NOMO-1 (cell line): ENCODE data around the gene PPIL1.
"Not testable (repeated sequence)": the region's sequence is repeated elsewhere in the genome, so short reads cannot be mapped to it uniquely, and the experiment has no call there.

ENCODE experiments used
- DNase-seq, 2 experiments: peaks; one replicate each; lab custom pipeline; 2025; ENCODE audit not compliant: unreplicated experiment in 2 of 2; lab: John Stamatoyannopoulos, UW

Gene PPIL1

DNA sequence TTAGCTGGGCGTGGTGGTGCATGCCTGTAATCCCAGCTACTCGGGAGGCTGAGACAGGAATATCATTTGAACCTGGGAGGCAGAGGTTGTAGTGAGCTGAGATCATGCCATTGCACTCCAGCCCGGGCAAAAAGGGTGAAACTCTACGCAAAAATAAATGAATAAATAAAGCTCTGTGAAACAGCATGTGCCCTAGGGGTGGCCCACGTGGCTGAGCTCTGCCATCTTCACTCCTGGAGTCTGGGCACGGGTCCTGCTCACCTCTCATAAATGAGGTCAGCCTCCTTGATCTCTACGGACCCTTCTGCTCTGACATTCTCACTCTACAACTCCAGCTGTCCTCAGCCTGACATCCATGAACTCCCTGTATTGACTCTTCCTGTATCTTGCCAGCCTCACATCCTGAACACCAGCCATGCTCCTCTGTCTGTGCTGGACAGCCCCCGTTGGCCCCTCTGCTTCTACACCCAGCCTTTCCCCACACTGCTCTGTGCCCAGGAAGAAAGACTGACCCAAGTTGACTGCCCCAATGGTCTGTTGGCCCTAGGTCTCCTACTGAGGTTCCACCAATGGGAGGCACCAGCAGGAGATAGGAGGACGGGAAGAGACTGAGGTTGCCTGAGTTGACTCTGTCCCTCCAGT, 57.3 kb downstream of the PPIL1 start:
- DNase-seq: no peak

DNA sequence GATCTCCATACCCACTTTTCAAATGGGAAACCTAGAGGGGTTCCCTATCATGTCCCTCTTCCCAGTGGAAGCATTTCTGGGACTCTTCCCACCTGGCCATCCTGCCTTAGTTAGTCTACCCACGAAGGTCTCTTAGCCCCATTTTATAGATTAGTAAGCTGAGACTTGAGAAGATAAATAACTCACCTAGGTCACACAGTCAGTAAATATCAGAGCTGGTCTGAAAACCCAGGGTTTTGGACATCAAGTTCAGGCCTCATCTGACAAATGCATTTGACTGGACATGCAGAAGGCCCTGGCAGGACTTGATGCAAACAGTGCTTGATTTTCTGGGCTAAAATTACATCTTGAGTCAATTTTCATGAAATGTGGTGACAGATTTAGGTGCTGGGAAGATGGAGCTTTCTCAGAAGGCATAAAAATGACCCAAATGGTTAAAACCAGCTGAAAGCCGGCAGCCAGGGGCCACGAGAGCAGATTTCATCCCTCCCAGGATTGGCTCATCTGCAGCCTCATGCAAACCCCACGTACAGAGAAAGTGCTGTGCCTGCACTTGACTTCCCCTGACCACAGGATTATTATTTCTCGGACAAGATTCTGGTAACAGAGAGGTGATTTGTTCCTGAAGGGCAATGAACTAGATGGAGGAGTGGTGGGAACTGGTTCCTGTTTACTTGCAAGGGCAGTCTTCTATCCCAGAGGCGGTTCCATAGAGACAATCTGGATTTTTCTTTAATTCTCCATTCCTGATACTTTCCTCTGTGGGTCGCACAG, 58.5 kb downstream of the PPIL1 start:
- DNase-seq: no peak

DNA sequence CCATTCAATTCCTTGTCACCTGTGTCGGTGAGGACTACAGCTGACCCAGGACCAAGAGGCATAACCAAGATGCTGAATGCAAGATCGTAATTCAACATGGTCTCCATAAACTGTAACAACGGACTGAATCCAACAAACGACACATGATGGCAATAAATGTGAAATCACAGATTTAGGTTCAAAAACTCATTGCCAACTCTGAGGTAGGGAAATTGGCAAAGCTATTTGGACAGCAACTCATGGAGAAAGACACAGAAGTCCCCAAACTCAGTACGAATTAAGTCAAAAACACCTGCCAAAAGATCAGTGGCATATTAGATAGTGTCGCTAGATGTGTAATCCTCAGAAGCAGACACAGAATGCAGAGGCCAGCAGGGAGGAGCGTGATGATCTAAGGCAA, 60.4 kb downstream of the PPIL1 start:
- DNase-seq: no peak

DNA sequence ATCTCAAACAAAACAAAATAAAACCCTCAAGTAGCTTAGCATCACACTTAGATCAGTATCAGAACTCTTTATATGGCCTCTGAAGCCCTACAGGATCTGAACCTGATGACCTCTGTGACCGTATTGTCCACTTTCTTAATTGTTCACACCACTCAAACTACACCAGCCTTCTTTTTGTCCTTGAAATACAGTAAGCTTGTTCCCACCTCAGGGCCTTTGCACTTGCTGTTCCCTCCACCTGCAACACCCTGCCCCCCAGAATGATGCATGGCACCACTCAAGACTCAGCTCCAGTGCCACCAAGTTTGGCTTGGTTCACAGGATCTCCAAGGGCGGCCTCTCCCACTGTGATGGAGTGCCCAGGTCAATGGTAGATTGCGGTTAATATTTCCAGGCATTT, 61.1 kb downstream of the PPIL1 start:
- no peak for DNase-seq

DNA sequence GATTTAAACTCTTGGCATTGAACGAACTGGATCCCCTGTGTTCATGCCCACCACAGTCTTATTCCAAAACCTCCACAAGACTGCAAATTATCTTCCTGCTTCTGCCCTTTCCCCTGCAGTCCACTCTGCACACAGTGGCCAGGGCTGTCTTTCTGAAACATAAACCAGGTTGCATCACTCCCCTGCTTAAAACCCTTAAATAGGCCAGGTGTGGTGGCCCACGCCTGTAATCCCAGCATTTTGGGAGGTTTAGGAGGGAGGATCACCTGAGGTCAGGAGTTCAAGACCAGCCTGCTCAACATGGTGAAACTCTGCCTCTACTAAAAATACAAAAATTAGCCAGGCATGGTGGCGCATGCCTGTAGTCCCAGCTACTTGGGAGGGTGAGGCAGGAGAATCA, 61.6 kb downstream of the PPIL1 start:
- DNase-seq: not testable (repeated sequence)

DNA sequence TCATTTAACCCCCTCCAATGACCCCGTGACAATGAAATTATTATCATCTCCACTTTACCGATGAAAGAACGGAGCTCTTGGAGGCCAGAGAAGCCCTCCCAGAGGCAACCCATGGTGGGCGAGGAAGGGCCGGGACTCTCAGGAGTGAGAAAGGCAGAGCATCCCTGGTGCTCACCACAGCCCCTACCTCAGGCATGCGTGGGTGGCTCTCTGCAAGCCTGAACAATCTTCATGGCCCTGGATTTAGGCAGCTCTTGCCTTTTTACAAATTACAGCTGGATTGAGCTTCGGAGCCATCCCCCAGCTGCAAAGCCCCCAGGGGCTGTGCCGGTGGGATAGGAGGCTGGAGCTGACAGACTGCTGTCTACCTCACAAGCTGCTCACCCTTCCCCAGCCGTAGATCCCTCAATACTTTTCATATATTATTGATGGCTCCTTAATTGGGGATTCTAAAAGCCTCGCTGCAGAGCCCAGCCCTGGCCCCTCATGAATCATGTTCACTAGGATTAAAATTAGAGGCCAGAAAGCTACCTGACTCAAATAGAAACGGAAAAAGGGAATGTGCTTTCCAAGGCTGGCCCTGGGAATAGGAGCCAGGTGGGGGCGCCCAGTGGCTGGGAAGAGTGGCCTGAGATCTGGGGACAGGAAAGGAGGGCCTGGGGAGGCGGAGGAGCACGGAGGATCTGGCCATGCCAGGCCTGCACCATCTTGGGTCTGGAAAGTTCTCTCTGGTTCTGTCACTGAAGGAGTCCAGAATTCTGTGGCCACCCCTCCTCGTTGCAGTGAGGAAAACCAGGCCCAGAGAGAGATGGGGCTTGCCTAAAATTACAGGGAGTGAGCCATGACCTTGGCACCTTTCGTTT, 64.4 kb downstream of the PPIL1 start:
- no peak for DNase-seq

DNA sequence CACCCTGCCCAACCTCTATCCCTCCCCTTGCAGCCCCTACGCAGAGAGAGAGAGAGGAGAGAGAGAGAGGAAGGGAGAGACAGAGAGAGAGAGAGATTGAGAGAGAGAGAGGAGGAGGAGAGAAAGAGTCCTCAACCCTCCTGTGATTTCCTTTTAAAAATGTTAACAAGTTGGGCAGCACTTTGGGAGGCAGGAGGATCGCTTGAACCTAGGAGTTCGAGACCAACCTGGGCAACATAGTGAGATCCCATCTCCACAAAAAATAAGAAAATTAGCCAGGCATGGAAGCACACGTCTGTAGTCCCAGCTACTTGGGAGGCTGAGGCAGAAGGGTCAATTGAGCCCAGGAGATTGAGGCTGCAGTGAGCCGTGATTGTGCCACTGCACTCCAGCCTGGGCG, 65.4 kb downstream of the PPIL1 start:
- DNase-seq: no peak

DNA sequence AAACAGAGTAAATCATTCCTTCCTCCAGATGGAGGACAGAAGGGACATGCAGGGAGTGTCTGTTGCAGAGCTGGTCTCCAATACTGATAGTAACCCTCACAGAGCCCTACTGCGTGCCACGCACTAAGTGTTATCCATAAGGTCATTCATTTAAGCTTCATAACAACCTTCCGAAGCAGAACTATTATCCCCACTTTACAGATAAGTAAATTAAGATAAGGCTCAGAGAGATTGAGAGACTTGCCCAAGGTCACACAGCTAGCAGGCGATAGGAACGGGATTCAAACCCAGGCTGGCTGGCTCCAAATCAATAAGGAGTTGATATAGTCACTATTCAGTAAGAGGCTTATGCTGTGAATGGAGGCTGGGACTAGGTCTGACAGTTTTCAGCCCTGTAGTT, 66.0 kb downstream of the PPIL1 start:
- no peak for DNase-seq

DNA sequence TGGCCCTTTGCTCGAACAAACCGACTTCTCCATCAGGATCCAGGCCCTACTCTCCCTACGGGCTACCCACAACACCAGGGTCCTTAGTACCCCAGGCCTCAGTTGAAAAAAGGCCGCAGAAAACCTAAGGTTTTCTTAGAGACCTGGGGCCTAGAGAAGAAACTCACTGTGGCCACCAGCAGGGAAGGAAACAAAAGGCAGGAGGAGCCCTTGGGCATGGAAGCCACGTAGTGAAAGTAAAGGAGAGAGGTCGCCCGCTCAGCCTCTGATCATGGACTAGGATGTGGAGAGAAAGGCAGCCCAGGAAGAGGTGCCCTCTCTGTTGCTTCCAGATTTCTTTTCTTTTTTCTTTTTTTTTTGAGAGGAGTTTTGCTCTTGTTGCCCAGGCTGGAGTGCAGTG, 66.9 kb downstream of the PPIL1 start:
- DNase-seq: no peak

DNA sequence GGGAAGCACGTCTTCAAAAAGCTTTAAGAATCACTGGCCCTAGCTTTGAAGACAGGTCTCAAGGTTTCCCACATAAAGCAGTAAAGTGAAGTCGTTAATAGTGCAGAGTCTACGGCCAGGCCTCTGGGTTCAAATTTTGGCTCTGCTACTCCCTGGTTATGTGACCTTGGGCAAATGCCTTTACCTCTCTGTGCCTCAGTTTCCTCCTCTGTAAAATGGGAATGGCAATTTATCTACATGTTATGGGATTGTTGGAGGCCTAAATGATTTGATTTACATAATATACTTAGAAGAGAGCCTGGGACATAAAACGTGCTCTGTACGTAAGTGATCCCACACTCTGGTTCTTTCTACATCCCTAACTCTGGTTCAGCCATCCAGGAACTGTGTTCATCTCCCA, 67.5 kb downstream of the PPIL1 start:
- DNase-seq: no peak

DNA sequence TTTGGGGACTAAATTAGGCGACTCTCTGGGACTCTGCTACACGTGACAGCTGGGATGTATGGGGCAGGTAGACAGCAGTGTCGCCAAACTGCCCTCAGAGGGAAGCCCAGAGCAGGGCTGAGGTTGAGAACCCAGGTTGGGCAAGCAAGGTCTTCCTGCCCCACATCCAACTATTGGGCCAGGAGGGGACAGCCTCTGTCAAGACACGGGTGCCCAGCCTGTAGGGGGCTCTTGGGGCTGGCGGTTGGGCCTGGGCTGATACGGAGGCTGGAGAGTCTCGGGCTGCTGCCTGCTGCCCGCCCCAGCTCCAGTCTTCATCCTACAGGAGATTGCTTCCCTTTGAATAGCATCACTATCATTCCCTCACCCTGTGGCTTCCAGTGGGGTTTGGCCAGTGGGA, 68.7 kb downstream of the PPIL1 start:
- DNase-seq: no peak

DNA sequence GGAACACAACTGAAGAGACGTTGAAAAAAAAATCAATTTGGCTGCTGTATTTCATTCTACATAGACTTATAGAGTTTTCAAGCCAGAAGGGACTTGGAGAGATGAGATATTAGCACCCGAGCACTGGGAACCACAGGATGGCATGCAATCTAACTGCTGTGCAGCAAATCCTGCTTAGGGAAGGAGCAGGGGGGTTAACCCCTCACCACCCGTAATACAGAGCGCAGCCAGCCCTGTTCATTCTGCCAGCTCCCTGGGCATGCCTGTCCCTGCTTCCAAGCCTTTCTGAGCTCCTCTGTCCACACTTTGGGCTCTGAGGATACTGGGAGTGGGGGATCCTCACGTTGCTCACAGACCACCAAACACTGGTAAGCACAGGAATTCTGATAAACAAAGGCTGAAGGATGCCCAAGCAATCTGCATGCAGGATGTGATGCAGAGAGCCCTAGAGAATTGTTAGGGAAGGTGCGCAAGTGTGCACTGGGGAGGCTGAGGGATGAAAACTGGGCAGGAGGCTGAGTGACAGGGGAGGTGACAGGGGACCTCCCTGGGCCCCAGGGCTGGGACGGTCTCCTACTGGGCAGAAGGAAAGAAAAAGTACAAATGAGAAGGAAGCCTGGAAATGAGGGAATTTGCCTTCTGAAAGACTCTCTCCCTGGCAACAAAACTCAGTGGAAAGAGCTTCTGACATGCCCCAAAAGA, 69.4 kb downstream of the PPIL1 start:
- no peak for DNase-seq
